Activated naive CD4-positive, alpha-beta T cell treated with anti-CD3 and anti-CD28 coated beads, Interleukin-2, amount 10 ng/mL, durations not matched to agents 7 days and 5 days (primary cell): Measurements from ENCODE around the gene TRMT44.
"Not testable (repeated sequence)": the region's sequence is repeated elsewhere in the genome, so short reads cannot be mapped to it uniquely, and the experiment has no call there.

ENCODE experiments used
- CTCF ChIA-PET: fragments of 350-600 bp; sonication (Branson Sonifier 250); formaldehyde crosslinking; loops from one replicate; lab custom pipeline; 2021; ENCODE audit warnings: antibody characterized with exemption; lab: Charles Lee
- DNase-seq: peaks from one replicate; pipeline ENCODE4 v3.0.0-alpha.2; 2020
- H3K27ac Mint-ChIP-seq: one replicate; pipeline ENCODE4 v1.8.0; 2021; ENCODE audit warnings: mild to moderate bottlenecking, moderate library complexity, mixed read lengths
- H3K27me3 Mint-ChIP-seq: one replicate; pipeline ENCODE4 v1.8.0; 2021; ENCODE audit warnings: mild to moderate bottlenecking, mixed read lengths
- H3K36me3 Mint-ChIP-seq: one replicate; pipeline ENCODE4 v1.8.0; 2021; ENCODE audit warnings: mixed read lengths
- H3K4me1 Mint-ChIP-seq: one replicate; pipeline ENCODE4 v1.8.0; 2021; ENCODE audit warnings: mixed read lengths
- H3K4me3 Mint-ChIP-seq: one replicate; pipeline ENCODE4 v1.8.0; 2021; ENCODE audit warnings: mild to moderate bottlenecking, moderate library complexity, mixed read lengths
- H3K9me3 Mint-ChIP-seq: one replicate; pipeline ENCODE4 v1.8.0; 2021; ENCODE audit warnings: mixed read lengths

The TRMT44 gene

GRCh38 chr4:8506373-8507195 is 66.0 kb downstream of the TRMT44 start:
- Mint-ChIP-seq H3K9me3 (no peaks in the 10 kb centered on the region), H3K27me3 (peaks cover 3% of the 10 kb centered on the region), H3K4me3 (no peak overlapping the region), H3K4me1 (no peaks in the 10 kb centered on the region), H3K27ac (no peak overlapping the region), H3K36me3 (no peaks in the 10 kb centered on the region)
- CTCF ChIA-PET: no interaction called here
- DNase-seq: no peak

GRCh38 chr4:8507196-8507570 is 66.6 kb downstream of the TRMT44 start:
- Mint-ChIP-seq H3K27ac (no peak overlapping the region), H3K9me3 (no peaks in the 10 kb centered on the region), H3K27me3 (peaks cover 3% of the 10 kb centered on the region), H3K4me1 (no peaks in the 10 kb centered on the region), H3K4me3 (no peak overlapping the region), H3K36me3 (no peaks in the 10 kb centered on the region)
- CTCF ChIA-PET: no interaction called here
- no peak for DNase-seq

GRCh38 chr4:8507624-8508023 is 67.0 kb downstream of the TRMT44 start:
- CTCF ChIA-PET: no interaction called here
- DNase-seq: no peak

GRCh38 chr4:8508266-8508665 is 67.7 kb downstream of the TRMT44 start:
- Mint-ChIP-seq H3K9me3 (peaks cover 6% of the 10 kb centered on the region), H3K27ac (no peak overlapping the region), H3K4me1 (no peaks in the 10 kb centered on the region), H3K36me3 (no peaks in the 10 kb centered on the region), H3K4me3 (no peak overlapping the region), H3K27me3 (peaks cover 3% of the 10 kb centered on the region)
- no peak for DNase-seq
- CTCF ChIA-PET: no interaction called here

More at GRCh38 chr4:8507624-8508023, 67.0 kb downstream of the TRMT44 start:
- Mint-ChIP-seq H3K27me3 (peaks cover 3% of the 10 kb centered on the region), H3K4me3 (no peak overlapping the region), H3K36me3 (no peaks in the 10 kb centered on the region), H3K4me1 (no peaks in the 10 kb centered on the region), H3K27ac (no peak overlapping the region), H3K9me3 (peaks cover 2% of the 10 kb centered on the region)

- no peak overlapping the region for H3K4me3 Mint-ChIP-seq
- H3K9me3 Mint-ChIP-seq: peaks cover 6% of the 10 kb centered on the region
- no peak for DNase-seq
- no peaks in the 10 kb centered on the region for H3K36me3 Mint-ChIP-seq
- CTCF ChIA-PET: no interaction called here
- no peak overlapping the region for H3K27ac Mint-ChIP-seq
- no peaks in the 10 kb centered on the region for H3K4me1 Mint-ChIP-seq
- H3K27me3 Mint-ChIP-seq: peaks cover 3% of the 10 kb centered on the region
These were observed 68.2 kb downstream of the TRMT44 start for GRCh38 chr4:8508740-8509139.

GRCh38 chr4:8509311-8509950 is 68.9 kb downstream of the TRMT44 start:
- peaks cover 3% of the 10 kb centered on the region for H3K27me3 Mint-ChIP-seq
- peaks cover 6% of the 10 kb centered on the region for H3K9me3 Mint-ChIP-seq
- H3K4me1 Mint-ChIP-seq: no peaks in the 10 kb centered on the region
- H3K36me3 Mint-ChIP-seq: no peaks in the 10 kb centered on the region
- no peak overlapping the region for H3K27ac Mint-ChIP-seq
- no peak for DNase-seq
- CTCF ChIA-PET: no interaction called here
- no peak overlapping the region for H3K4me3 Mint-ChIP-seq

GRCh38 chr4:8510191-8510590 is 69.6 kb downstream of the TRMT44 start:
- Mint-ChIP-seq H3K9me3 (peaks cover 8% of the 10 kb centered on the region), H3K4me3 (no peak overlapping the region), H3K36me3 (no peaks in the 10 kb centered on the region), H3K4me1 (no peaks in the 10 kb centered on the region), H3K27me3 (peaks cover under 1% of the 10 kb centered on the region), H3K27ac (no peak overlapping the region)
- DNase-seq: no peak
- CTCF ChIA-PET: no interaction called here

GRCh38 chr4:8510611-8511285 is 70.2 kb downstream of the TRMT44 start:
- Mint-ChIP-seq H3K4me1 (no peaks in the 10 kb centered on the region), H3K9me3 (peaks cover 8% of the 10 kb centered on the region), H3K27me3 (no peaks in the 10 kb centered on the region), H3K36me3 (no peaks in the 10 kb centered on the region), H3K4me3 (no peak overlapping the region), H3K27ac (no peak overlapping the region)
- CTCF ChIA-PET: no interaction called here
- DNase-seq: no peak

- Mint-ChIP-seq H3K4me3 (no peak overlapping the region), H3K4me1 (no peaks in the 10 kb centered on the region), H3K27me3 (no peaks in the 10 kb centered on the region), H3K36me3 (no peaks in the 10 kb centered on the region), H3K27ac (no peak overlapping the region), H3K9me3 (peaks cover 9% of the 10 kb centered on the region)
- no peak for DNase-seq
- CTCF ChIA-PET: no interaction called here
These were observed 71.9 kb downstream of the TRMT44 start for GRCh38 chr4:8512510-8512909.

- H3K27ac Mint-ChIP-seq, H3K9me3 Mint-ChIP-seq, H3K4me3 Mint-ChIP-seq, H3K4me1 Mint-ChIP-seq, H3K27me3 Mint-ChIP-seq, H3K36me3 Mint-ChIP-seq, DNase-seq, CTCF ChIA-PET: not testable (repeated sequence)
These were observed 72.5 kb downstream of the TRMT44 start for GRCh38 chr4:8513080-8513479.

- Mint-ChIP-seq H3K27me3 (no peaks in the 10 kb centered on the region), H3K36me3 (no peaks in the 10 kb centered on the region), H3K4me3 (no peak overlapping the region), H3K9me3 (peaks cover 9% of the 10 kb centered on the region), H3K27ac (no peak overlapping the region), H3K4me1 (no peaks in the 10 kb centered on the region)
- CTCF ChIA-PET: no interaction called here
- no peak for DNase-seq
These were observed 73.4 kb downstream of the TRMT44 start for GRCh38 chr4:8513931-8514330.

- H3K4me3 Mint-ChIP-seq: no peak overlapping the region
- CTCF ChIA-PET: no interaction called here
These were observed 73.8 kb downstream of the TRMT44 start for GRCh38 chr4:8514391-8514790.

GRCh38 chr4:8515316-8516060 is 74.9 kb downstream of the TRMT44 start:
- CTCF ChIA-PET: no interaction called here
- Mint-ChIP-seq H3K36me3 (no peaks in the 10 kb centered on the region), H3K27ac (no peak overlapping the region), H3K4me3 (no peak overlapping the region), H3K27me3 (no peaks in the 10 kb centered on the region), H3K9me3 (peaks cover 15% of the 10 kb centered on the region), H3K4me1 (no peaks in the 10 kb centered on the region)
- no peak for DNase-seq

More at GRCh38 chr4:8514391-8514790, 73.8 kb downstream of the TRMT44 start:
- Mint-ChIP-seq H3K36me3 (no peaks in the 10 kb centered on the region), H3K4me1 (no peaks in the 10 kb centered on the region), H3K9me3 (peaks cover 9% of the 10 kb centered on the region), H3K27ac (no peak overlapping the region), H3K27me3 (no peaks in the 10 kb centered on the region)
- DNase-seq: no peak

- CTCF ChIA-PET: no interaction called here
- no peaks in the 10 kb centered on the region for H3K27me3 Mint-ChIP-seq
- H3K4me3 Mint-ChIP-seq: no peak overlapping the region
- H3K9me3 Mint-ChIP-seq: peaks cover 19% of the 10 kb centered on the region
- H3K27ac Mint-ChIP-seq: no peak overlapping the region
- DNase-seq: no peak
- no peaks in the 10 kb centered on the region for H3K4me1 Mint-ChIP-seq
- no peaks in the 10 kb centered on the region for H3K36me3 Mint-ChIP-seq
These were observed 75.5 kb downstream of the TRMT44 start for GRCh38 chr4:8516061-8516573.
